Skeletal muscle cell (primary cell): ENCODE data around the gene IQCF6.
"Not testable (repeated sequence)": the region's sequence is repeated elsewhere in the genome, so short reads cannot be mapped to it uniquely, and the experiment has no call there.

Experiments used
- DNase-seq: peaks from one replicate; pipeline ENCODE4 v3.0.0-alpha.2; 2010; ENCODE audit warnings: low read depth
- H3K4me3 ChIP-seq: 2 replicates; pipeline ENCODE4 v1.5.1; 2011; ENCODE audit warnings: low read depth, mild to moderate bottlenecking, control low read depth, low read length, moderate library complexity

IQCF6 gene

DNA sequence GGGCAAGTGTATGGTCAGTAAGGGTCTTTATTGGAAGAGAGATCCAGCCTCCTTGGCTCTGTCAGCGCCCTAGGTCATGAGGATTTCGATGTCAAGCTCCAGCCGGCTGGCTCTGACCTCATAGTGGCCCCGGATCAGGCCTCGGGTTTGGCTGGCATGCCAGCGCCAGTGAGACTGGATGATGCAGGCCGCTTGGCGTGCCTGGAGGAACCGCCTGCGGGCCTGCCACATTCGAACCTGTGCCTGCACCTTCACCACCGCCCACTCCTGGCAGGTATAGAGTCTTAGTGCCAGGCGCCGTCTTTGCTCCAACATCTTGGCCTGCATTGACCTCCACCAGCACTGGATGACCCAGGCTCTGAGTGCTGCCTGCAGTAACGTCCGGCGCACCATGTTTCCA lies 483 bp downstream of the IQCF6 start:
- DNase-seq = no peak
- no peak overlapping the region for H3K4me3 ChIP-seq

DNA sequence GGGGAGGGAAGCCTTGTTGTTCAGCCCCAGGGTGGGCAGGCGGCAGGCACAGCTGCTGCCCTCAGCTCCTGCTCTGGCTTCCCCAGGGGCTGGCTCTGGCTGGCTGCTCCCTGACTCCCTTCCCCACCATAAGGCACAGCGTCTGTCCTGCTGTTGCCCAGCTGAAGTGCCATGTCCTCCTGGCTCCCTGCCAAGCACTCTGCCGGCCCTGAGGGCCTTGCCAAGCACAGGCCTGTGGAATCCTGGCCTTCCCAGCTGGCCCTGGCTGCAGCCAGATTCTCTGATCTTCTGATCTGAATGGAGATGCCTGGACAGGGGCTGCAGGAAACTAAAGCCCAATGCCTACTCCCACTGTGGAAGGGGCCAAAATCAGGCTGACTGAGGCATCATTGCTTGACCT lies 1.1 kb downstream of the IQCF6 start:
- DNase-seq = no peak
- no peak overlapping the region for H3K4me3 ChIP-seq

DNA sequence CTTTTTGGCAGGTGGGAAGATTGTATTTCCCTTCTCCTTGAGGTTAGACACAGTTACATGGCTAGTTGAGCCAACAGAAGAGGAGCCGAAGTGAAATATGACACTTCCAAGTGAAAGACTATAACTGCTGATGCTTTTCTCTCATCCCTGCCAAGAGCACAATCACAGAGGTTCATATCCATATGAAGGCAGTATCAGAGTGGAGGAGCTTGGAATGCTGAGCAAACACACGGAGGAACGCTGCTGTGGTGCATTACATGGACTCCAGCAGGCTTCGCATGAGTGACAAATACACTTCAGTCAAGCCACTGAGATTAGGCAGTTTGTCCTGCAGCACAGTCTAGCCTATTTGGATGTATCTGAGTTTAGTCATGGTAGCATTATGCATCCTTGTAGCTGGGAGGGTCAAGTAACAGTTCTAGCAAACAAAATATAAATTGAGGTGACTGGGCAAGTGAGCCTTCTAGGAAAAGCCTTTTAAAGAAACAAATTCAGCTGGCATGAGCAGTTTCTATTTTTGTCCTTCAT lies 5.4 kb downstream of the IQCF6 start:
- H3K4me3 ChIP-seq = no peak overlapping the region
- DNase-seq = no peak

DNA sequence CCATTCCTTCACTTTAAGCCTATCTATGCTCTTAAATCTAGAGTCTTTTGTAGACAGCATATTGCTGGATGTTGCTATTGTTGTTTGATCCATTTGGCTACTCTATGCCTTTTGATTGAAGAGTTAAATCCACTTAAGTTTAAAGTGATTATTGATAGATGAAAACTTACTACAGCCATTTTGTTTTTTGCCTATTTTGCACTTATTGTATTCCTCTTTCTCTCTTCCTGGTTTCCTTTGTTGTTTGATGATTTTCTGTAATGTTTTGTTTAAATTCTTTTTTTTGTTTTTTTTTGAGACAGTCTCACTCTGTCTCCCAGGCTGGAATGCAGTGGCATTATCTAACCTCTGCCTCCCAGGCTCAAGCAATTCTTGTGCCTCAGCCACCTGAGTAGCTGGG lies 19.8 kb downstream of the IQCF6 start:
- no peak overlapping the region for H3K4me3 ChIP-seq
- no peak for DNase-seq

DNA sequence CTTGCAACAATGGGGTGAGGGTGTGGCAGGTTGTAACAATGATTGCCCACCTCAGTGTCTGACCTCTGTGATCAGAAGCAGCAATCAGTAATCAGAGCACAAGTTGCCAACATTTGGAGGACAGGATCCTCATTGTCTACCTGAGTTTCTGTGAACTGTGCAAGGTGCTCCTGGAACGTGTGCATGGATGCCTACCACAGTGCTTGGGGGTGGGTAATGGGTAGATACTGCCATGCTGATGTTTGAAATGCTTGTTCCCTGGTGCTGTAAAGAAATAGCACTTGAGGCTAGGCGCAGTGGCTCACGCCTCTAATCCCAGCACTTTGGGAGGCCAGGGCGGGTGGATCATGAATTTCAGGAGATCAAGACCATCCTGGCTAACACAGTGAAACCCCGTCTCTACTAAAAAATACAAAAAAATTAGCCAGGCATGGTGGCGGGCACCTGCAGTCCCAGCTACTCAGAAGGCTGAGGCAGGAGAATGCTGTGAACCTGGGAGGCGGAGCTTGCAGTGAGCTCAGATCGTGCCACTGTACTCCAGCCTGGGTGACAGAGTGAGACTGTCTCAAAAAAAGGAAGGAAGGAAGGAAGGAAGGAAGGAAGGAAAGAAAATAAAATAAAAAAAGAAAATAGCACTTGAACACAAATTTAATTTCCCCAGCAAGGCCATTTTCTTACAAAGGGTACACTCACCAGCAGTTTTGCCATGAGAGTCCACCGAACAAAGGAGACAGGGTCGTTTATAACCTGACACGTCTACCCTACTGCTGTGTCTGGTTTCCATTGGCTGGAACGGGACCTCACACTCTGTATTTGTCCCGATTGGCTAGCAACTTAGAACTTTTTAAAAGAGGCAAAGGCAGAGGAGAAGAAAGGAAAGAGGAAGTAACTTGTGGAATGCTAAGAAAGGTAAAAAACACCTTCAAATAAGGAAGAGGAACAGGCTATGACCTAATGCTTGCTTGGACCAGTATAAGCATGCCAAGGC lies 25.0 kb downstream of the IQCF6 start:
- DNase-seq, H3K4me3 ChIP-seq: not testable (repeated sequence)

DNA sequence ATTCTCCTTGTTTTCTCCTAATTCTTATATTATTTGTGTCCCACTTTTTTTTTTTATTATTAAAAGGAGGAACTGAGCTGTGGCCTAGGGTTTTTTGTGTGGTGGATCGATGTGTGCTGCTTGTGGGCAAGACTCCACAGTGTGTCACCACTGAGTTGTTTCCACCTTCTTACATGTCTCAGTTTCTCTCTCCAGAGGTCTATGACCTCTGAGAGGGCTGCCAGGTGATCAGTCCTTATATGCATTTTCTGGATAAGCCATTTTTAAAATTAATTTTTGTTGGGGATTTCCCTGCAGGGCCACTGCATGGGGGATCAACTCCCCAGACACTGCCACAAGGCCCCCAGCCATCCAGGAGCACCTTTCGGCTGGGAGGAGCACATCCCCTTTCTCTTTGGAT lies 27.8 kb downstream of the IQCF6 start:
- no peak overlapping the region for H3K4me3 ChIP-seq

DNA sequence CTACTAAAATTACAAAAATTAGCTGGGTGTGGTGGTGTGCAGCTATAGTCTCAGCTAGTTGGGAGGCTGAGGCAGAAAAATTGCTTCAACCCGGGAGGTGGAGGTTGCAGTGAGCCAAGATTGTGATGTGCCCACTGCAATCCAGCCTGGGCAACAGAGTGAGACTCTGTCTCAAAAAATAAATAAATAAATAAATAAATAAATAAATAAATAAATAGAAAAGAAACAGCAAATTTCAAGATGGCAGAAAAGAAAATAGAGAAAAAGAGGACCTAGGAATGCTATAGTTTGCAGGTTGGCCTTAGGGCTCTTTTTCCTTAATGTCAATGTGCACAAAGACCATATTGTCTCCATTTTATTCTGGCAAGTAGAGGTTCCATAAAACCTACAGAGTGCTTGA lies 28.2 kb downstream of the IQCF6 start:
- no peak for DNase-seq
- H3K4me3 ChIP-seq = no peak overlapping the region

More for the DNA sequence above, 27.8 kb downstream of the IQCF6 start:
- no peak for DNase-seq

DNA sequence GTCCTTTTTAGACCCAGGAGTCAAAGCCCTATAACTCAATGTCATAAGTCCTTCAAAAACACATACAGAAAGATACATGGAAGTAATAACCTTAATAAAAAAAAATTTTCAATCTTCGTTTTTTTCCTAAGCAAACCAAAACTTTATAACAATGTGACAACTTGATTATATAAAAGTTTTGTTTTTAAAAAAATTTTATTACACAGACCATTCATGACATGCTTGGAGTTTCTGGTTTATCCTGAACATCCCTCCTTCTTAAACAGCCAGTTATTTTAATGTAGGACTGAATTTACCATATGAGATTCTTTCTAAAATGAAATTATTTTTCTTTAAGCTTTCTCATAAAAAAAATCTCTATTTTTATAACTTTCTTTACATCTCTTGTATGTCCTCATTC lies 30.7 kb downstream of the IQCF6 start:
- DNase-seq = no peak
- H3K4me3 ChIP-seq = no peak overlapping the region

DNA sequence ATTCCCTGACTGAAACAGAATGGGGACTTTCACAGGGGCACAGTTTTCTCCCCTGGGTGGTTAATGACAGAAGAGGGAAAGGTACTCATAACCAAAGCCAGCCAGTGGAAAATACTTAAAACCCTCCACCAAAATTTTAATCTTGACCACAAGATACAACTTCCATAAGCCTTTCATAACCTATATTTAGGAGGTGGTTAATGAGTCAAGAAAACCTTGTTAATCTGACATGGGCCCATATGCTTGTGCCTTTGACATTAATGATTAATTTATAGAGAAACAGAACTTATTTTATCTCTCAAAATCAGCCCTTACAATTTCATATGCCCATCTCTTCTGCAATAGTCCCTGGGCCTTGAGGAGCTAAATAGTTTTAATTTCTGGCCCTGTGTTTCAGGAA lies 31.2 kb downstream of the IQCF6 start:
- no peak overlapping the region for H3K4me3 ChIP-seq
- no peak for DNase-seq

DNA sequence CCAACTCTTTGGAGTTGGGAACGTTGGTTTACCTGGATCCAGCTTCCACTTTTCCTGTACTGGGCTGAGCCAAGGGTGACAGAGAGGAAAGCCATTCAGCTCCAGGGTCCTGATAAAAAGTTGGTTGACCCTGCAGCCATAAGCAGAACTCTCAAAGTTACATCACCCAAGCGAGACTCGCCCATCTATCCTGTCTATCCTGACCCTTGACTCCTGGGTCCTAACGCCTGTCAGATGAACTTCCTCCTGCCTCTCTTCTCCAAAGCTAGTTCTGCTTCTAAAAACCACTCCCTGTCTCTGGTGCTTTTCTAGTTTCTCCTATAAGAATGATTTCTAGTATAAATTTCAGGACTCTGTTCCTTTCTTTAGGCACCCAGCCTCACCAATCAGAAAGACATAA lies 36.1 kb downstream of the IQCF6 start:
- H3K4me3 ChIP-seq, DNase-seq: not testable (repeated sequence)

DNA sequence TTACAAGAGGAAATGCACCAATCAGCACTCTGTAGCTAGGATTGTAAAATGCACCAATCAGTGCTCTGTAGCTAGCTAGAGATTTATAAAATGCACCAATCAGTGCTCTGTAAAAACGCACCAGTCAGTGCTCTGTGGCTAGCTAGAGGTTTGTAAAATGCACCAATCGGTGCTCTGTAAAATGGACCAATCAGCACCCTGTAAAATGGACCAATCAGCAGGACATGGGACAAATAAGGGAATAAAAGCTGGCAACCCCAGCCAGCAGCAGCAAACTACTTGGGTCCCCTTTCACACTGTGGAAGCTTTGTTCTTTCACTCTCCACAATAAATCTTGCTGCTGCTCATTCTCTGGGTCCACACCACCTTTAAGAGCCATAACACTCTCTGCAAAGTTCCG lies 36.7 kb downstream of the IQCF6 start:
- DNase-seq = not testable (repeated sequence)

DNA sequence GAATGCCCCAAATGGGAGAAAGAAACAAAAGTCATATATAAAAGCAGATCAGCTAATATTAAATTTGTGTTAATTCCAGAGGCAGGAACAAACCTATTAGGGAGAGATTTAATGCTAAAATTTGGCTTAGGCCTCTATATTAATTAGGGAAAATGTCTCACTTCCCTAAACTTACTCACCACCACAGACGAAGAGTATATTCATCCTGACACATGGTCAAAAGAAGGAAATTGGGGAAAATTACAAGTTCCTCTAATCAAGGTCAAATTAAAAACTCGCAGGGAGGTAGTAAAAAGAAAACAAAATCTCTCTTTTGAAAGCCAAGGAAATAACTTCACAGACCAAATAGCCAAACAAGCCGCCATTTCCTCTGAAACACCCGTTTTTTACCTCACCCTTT lies 39.9 kb downstream of the IQCF6 start:
- no peak for DNase-seq
- H3K4me3 ChIP-seq = no peak overlapping the region

More for the DNA sequence above, 36.7 kb downstream of the IQCF6 start:
- not testable (repeated sequence) for H3K4me3 ChIP-seq

DNA sequence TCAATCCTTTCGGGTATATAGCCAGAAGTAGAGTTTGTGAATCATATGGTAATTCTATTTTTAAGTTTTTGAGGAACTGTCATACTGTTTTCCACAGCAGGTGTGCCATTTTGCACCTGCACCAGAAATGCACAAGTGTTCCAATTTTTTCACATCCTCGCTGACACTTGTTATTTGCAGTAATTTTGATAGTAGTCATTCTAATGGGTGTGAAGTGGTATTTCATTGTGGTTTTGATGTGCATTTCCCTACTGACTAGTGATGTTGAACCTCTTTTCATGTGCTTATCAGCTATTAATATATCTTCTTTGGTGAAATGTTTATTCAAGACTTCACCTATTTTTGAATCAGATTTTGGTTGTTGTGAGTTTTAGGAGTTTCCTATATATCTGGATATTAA lies 43.1 kb downstream of the IQCF6 start:
- no peak for DNase-seq
- no peak overlapping the region for H3K4me3 ChIP-seq

DNA sequence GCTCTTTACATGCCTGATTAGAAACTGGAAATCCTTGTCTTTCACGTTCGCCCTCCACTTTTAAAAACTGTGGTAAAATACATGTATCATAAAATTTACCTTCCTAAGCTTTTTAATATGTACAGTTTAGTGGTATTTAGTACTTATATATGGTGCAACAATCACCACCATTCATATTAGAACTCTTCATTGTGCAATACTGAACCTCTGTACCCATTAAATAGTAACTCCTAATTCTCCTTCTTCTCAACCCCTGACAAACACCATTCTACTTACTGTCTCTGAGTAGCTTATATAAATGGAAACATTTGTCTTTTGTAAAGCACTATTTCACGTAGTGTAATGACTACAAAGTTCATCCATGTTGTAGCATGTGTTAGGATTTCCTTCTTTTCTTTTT lies 44.0 kb downstream of the IQCF6 start:
- DNase-seq = no peak
- H3K4me3 ChIP-seq = no peak overlapping the region

DNA sequence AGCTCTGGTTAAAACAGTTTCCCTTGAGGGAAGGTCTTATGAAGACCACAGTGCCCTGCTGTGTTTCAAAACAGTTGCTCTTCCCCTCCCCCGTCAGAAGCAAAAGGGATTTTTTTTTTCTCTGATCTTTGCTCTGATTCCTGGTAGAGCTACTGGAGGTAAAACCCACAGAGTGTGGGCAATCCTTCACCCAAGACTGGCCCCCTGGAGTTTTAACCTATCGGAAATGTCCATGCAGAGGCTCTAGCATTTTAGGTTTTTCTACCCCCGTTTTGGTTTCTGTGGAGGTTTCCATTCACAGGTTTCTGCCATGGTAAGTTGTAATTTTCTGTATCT lies 44.5 kb downstream of the IQCF6 start:
- no peak for DNase-seq
- no peak overlapping the region for H3K4me3 ChIP-seq

DNA sequence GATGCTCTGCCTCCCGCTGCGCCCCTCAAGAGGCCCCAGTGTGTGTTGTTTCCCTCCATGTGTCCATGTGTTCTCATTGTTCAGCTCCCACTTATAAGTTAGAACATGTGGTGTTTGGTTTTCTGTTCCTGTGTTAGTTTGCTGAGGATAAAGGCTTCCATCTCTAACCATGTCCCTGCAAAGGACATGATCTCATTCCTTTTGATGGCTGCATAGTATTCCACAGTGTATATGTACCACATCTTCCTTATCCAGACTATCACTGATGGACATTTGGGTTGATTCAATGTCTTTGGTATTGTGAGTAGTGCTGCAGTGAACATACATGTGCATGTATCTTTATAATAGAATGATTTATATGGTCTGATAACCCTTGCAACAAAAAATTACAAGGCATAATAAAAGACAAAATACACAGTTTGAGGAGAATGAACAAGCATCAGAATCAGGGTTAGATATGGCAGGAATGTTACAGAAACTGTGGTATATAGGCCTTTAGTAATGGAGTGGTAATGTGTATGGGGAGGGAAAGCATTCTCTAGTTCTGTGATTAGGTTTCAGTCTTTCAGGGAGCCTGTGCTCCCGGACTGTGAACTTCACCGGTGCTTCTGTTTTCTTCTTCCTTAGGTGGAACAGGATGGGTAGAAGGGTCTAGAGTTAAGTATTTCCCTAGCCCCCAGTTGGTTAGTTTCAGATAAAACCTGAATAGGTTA lies 45.0 kb downstream of the IQCF6 start:
- no peak overlapping the region for H3K4me3 ChIP-seq
- DNase-seq = no peak

DNA sequence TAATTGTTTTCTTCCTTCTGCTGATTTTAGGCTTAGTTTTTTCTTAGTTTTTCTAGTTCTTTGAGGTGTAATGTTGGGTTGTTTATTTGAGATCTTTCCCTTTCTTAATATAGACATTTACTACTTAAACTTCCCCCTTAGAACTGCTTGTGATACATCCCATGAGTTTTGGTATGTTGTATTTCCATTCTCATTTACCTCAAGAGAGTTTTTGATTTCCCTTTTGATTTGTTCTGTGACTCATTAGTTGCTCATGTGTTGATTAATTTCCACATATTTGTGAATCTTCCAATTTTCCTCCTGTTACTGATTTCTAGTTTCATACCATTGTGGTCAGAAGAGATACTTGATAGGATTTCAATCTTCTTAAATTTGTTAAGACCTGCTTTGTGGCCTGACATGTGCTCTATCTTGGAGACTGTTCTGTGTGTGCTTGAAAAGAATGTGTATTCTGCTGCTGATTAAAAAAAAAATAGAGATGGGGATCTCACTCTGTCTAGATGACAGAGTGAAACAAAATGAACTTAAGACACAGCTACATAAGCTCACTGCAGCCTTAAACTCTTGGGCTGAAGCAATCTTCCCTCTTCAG lies 49.9 kb downstream of the IQCF6 start:
- DNase-seq = no peak
- H3K4me3 ChIP-seq = no peak overlapping the region
